H1 (cell line): Measurements from ENCODE around the gene SPEF1. TPM values are rescaled to one million over a fixed set of nuclear protein-coding genes. Genes with fewer than 3 reads are reported as not detected.

Experiments used
- CBX5 ChIP-seq: fragments of 300-800, 300-1000 bp; sonication (generic); IDR thresholded peaks from 2 replicates; pipeline ENCODE4 v1.7.1; 2016; ENCODE audit warnings: antibody characterized with exemption, low read length, low read depth
- NANOG ChIP-seq: IDR thresholded peaks from 2 replicates; pipeline ENCODE4 v1.6.1; 2011; ENCODE audit warnings: low read length, low read depth, mild to moderate bottlenecking, inconsistent platforms; ENCODE audit not compliant: insufficient read depth, poor library complexity, severe bottlenecking
- polyA plus RNA-seq, 7 experiments: library from polyadenylated mRNA; depleted of rRNA in 3 of 7; stranded (reverse) in 5 of 7; unstranded in 2 of 7; fragments of >200 nt in 5 of 7; fragments of 200-250 nt in 2 of 7; gene quantifications; 1 replicate in 5 of 7; 2 replicates in 1 of 7; 4 replicates in 1 of 7; pipeline versions ENCODE4 v1.2.1 to v1.2.3, GENCODE V29; 2011 to 2013; ENCODE audit warnings: missing spikeins in 2 of 7, mixed read lengths in 2 of 7
- total RNA-seq: library from RNA; stranded (reverse); fragmentation: NEBNext Ultra II Directional; extraction: Animal tissue kit (Norgen Biotek cat#: 25700); gene quantifications from 2 replicates; pipeline ENCODE4 v1.2.1, GENCODE V29; 2021

SPEF1 gene
- total and polyA plus RNA-seq, 2 of the 8 experiments (the other 6 are each of a cell fraction or from before 2014, with no cell fraction given) = 0.51 to 0.71 TPM

GRCh38 chr20:3800256-3800877, 19.1 kb upstream of the SPEF1 start (continued):
- no peak for TF ChIP-seq CBX5
- TF ChIP-seq NANOG = no peak
